ENCODE results near the gene NCKAP5. TPM values are rescaled to one million over a fixed set of nuclear protein-coding genes. Genes with fewer than 3 reads are reported as not detected.

Gene NCKAP5
- total RNA-seq, 1 donor from 2014 or later = 4.6 TPM

GRCh38 chr2:133293544-133294353 lies 274.5 kb downstream of the NCKAP5 start:
- ATAC-seq (no peak), DNase-seq (ENCODE audit: low spot score) (no peak)

GRCh38 chr2:133292259-133292658 lies 276.0 kb downstream of the NCKAP5 start:
- DNase-seq (ENCODE audit: low spot score) = no peak
- no peak for ATAC-seq

- ATAC-seq (no peak), DNase-seq (ENCODE audit: low spot score) (no peak)
Measured at GRCh38 chr2:133287709-133288108, 280.6 kb downstream of the NCKAP5 start.

- ATAC-seq (no peak), DNase-seq (ENCODE audit: low spot score) (no peak)
Measured at GRCh38 chr2:133286326-133286922, 281.8 kb downstream of the NCKAP5 start.

GRCh38 chr2:133273031-133273430 lies 295.2 kb downstream of the NCKAP5 start:
- ATAC-seq (no peak), DNase-seq (ENCODE audit: low spot score) (no peak)

GRCh38 chr2:133271105-133271504 lies 297.2 kb downstream of the NCKAP5 start:
- no peak for ATAC-seq
- DNase-seq (ENCODE audit: low spot score) = no peak

- ATAC-seq = no peak
- no peak for DNase-seq (ENCODE audit: low spot score)
Measured at GRCh38 chr2:133270550-133270949, 297.7 kb downstream of the NCKAP5 start.

GRCh38 chr2:133266926-133267590 lies 301.2 kb downstream of the NCKAP5 start:
- ATAC-seq = peak; percentile 49
- no peak for DNase-seq (ENCODE audit: low spot score)

- DNase-seq (ENCODE audit: low spot score) = no peak
- ATAC-seq = peak; percentile 62
Measured at GRCh38 chr2:133266041-133266925, 302.0 kb downstream of the NCKAP5 start.

- ATAC-seq (peak; percentile 74), DNase-seq (ENCODE audit: low spot score) (peak; percentile 56)
Measured at GRCh38 chr2:133265432-133265949, 302.8 kb downstream of the NCKAP5 start.

GRCh38 chr2:133264989-133265401 lies 303.3 kb downstream of the NCKAP5 start:
- no peak for ATAC-seq
- no peak for DNase-seq (ENCODE audit: low spot score)

GRCh38 chr2:133262893-133263292 lies 305.4 kb downstream of the NCKAP5 start:
- ATAC-seq = no peak

GRCh38 chr2:133255360-133255759 lies 312.9 kb downstream of the NCKAP5 start:
- DNase-seq (ENCODE audit: low spot score) (no peak), ATAC-seq (no peak)

More at GRCh38 chr2:133262893-133263292, 305.4 kb downstream of the NCKAP5 start:
- DNase-seq (ENCODE audit: low spot score) = no peak

GRCh38 chr2:133253793-133254192 lies 314.5 kb downstream of the NCKAP5 start:
- DNase-seq (ENCODE audit: low spot score) (no peak), ATAC-seq (no peak)

GRCh38 chr2:133252780-133253355 lies 315.4 kb downstream of the NCKAP5 start:
- DNase-seq (ENCODE audit: low spot score) = no peak
- ATAC-seq = no peak

GRCh38 chr2:133249362-133249761 lies 318.9 kb downstream of the NCKAP5 start:
- DNase-seq (ENCODE audit: low spot score) (no peak), ATAC-seq (no peak)

GRCh38 chr2:133248264-133248663 lies 320.0 kb downstream of the NCKAP5 start:
- ATAC-seq = peak; percentile 46
- no peak for DNase-seq (ENCODE audit: low spot score)

- ATAC-seq (peak; percentile 41), DNase-seq (ENCODE audit: low spot score) (no peak)
Measured at GRCh38 chr2:133247631-133248030, 320.6 kb downstream of the NCKAP5 start.

- peak; percentile 27 for ATAC-seq
Measured at GRCh38 chr2:133241224-133241571, 327.1 kb downstream of the NCKAP5 start.

GRCh38 chr2:133240491-133241223 lies 327.6 kb downstream of the NCKAP5 start:
- peak; percentile 44 for ATAC-seq
- no peak for DNase-seq (ENCODE audit: low spot score)

More at GRCh38 chr2:133241224-133241571, 327.1 kb downstream of the NCKAP5 start:
- no peak for DNase-seq (ENCODE audit: low spot score)

All from left lobe of liver (tissue), 2 donors.